NCI-H510A treated with DMSO at 0.1 percent for 48 hours (cell line): ENCODE measurements around the gene EXOSC9.
A peak's percentile ranks its signal among the peaks of the same experiment; 100 is the strongest.

ENCODE experiments used
- DNase-seq: peaks from one replicate; lab custom pipeline; 2025; lab: John Stamatoyannopoulos, UW

Gene EXOSC9

GRCh38 chr4:121789455-121789854, 11.7 kb upstream of the EXOSC9 start:
- DNase-seq = no peak

GRCh38 chr4:121789960-121790829, 10.9 kb upstream of the EXOSC9 start:
- no peak for DNase-seq

GRCh38 chr4:121790976-121791375, 10.1 kb upstream of the EXOSC9 start:
- no peak for DNase-seq

- DNase-seq = no peak
These were observed 9.6 kb upstream of the EXOSC9 start for GRCh38 chr4:121791481-121791880.

GRCh38 chr4:121792966-121793365, 8.2 kb upstream of the EXOSC9 start:
- DNase-seq = no peak

- DNase-seq = no peak
These were observed 6.5 kb upstream of the EXOSC9 start for GRCh38 chr4:121794505-121795188.

GRCh38 chr4:121796283-121796682, 4.8 kb upstream of the EXOSC9 start:
- no peak for DNase-seq

GRCh38 chr4:121799208-121799823, 1.8 kb upstream of the EXOSC9 start:
- DNase-seq = no peak

- no peak for DNase-seq
These were observed 1.1 kb upstream of the EXOSC9 start for GRCh38 chr4:121799867-121800501.

GRCh38 chr4:121800638-121800960, 524 bp upstream of the EXOSC9 start:
- DNase-seq = no peak

GRCh38 chr4:121801715-121802075, 572 bp downstream of the EXOSC9 start:
- DNase-seq = no peak

- no peak for DNase-seq
These were observed 5.3 kb downstream of the EXOSC9 start for GRCh38 chr4:121806411-121806810.

GRCh38 chr4:121811122-121811521, 10.0 kb downstream of the EXOSC9 start:
- no peak for DNase-seq

- DNase-seq = no peak
These were observed 13.6 kb downstream of the EXOSC9 start for GRCh38 chr4:121814756-121815155.

- no peak for DNase-seq
These were observed 15.9 kb downstream of the EXOSC9 start for GRCh38 chr4:121817006-121817405.

GRCh38 chr4:121817701-121818100, 16.6 kb downstream of the EXOSC9 start:
- DNase-seq = no peak

GRCh38 chr4:121818215-121818614, 17.1 kb downstream of the EXOSC9 start:
- DNase-seq = no peak

- DNase-seq = no peak
These were observed 18.3 kb downstream of the EXOSC9 start for GRCh38 chr4:121819216-121819965.

GRCh38 chr4:121822047-121822446, 20.9 kb downstream of the EXOSC9 start:
- no peak for DNase-seq

- no peak for DNase-seq
These were observed 21.8 kb downstream of the EXOSC9 start for GRCh38 chr4:121822796-121823504.

- peak; percentile 79 for DNase-seq
These were observed 22.5 kb downstream of the EXOSC9 start, which contains the start of gene CCNA2 for GRCh38 chr4:121823505-121824170. TSS of gene CCNA2 (minus strand) at chr4:121823883. CDS start at chr4:121823628, 255 bp downstream.
